GM19452 (cell line): ENCODE data around the gene WNT5B.
"Not testable (repeated sequence)": the region's sequence is repeated elsewhere in the genome, so short reads cannot be mapped to it uniquely, and the experiment has no call there.

ENCODE experiments used
- ATAC-seq: cut with Tn5 transposase; IDR thresholded peaks from one replicate; pipeline ENCODE4 v1.9.1; 2021; ENCODE audit not compliant: unreplicated experiment

Gene WNT5B

DNA sequence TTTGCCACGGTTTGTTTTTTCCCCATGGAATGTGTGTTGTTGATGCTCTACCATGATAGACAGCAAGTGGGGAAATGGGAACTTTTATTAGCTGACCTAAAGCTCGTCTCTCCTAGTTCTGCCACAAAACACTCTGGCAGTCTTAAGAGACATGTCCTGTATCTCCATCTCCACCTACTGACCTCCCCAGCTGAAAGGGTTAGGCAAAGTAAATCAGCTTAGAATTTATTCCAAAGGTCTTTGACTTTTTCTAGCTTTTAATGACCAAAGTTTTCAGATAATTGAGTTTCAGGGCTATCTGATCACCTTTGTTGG is 52.4 kb downstream of the WNT5B start:
- no peak for ATAC-seq

DNA sequence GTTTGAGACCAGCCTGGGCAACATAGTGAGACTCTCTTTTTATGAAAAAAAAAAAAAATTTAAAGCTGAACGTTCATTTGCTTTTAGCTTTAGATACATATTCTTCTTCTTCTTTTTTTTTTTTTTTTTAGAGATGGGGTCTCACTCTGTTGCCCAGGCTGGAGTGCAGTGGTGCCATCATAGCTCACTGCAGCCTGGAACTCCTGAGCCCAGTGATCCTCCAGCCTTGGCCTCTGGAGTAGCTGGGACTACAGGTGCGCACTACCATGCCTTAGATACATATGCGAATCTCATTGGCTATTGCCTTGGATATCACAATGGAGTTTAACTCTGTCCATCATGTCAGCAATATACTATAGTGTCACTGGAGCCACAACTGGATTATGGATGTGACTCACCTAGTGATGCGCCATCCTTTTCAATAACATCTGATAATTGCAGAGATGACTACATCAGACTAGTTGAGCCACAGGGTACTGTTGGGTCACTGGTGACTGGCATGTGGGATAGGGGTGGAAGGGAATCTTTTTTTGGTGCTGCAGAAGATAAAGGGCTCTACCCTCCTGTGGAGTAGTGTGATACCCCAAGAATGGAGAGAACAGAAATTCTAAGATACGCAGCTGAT is 59.2 kb downstream of the WNT5B start:
- no peak for ATAC-seq

GRCh38 chr12:1690578-1691122 is 61.6 kb downstream of the WNT5B start, which contains the start of gene ADIPOR2:
Gene ADIPOR2 (plus strand): TSS chr12:1691070. CDS start chr12:1754344, 63,274 bp downstream.
- ATAC-seq, result peak; percentile 92

DNA sequence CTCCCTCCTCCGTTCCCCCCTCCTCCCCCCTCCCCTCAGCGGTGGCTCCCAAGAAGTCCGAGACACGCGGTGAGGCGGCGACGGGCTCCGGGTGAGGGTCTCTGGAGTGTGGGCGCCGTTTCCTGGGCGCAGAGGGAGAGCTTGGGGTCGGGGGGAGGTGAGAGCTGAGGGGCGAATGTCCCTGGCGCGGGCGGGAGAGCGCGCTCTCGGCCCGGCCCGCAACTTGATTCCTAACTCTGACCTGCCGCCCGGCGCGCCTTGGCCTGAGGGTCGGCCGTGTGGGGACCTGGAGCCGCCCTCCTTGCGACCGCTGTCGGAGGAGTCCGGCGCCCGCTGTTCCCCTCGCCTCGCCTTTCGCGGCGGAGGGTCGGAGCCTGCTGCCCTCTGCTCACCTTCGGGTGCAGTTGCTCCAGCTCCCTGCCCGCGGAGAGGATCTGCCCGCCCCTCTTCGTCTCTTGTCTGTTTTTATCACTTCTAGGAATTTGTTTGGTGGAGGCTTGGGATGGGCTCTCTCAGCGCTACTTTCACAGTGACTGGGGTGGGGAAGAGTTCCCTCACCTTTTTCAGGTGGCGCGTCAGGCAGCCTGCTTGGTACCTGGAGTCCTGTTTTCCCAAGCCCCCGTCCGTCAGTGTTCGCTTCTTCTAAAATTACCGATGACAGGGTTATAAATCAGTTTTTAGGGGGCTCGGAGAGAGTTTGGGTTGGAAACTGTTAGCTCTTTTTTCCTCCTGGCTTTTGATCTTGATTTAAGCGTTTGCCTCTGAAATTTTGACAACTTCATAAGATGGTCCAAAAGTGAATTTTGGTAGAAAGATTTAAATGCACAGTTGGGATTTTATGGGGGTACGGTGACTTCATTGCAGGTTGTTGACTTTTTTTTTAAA is 62.3 kb downstream of the WNT5B start:
- ATAC-seq, result peak; percentile 37

GRCh38 chr12:1692226-1692625 is 63.2 kb downstream of the WNT5B start:
- ATAC-seq, result no peak

DNA sequence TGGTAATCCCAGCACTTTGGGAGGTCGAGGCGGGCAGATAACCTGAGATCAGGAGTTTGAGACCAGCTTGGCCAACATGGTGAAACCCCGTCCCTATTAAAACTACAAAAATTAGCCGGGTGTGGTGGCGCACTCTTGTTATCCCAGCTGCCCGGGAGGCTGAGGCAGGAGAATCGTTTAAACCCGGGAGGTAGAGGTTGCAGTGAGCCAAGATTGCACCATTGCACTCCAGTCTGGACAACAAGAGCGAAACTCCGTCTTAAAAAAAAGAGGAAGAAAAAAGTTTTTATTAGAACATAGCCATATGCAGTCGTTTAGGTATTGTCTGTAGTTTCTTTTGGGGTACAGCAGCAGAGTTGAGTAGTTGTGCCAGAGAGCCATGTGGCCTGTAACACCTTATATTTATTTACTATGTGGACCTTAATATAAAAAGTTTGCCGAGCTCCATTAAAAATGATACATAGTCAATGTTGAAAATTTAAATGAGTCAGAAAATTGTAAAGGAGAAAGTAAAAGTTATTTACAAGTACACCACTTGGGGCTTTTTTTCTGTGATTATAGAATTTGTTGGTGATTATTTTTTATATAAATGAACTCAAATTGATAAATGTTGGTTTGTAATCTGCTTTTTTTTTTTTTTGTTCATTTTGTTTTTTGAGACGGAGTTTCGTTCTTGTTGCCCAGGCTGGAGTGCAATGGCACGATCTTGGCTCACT is 64.0 kb downstream of the WNT5B start:
- no peak for ATAC-seq

- not testable (repeated sequence) for ATAC-seq
Measured at GRCh38 chr12:1695097-1695496, 66.1 kb downstream of the WNT5B start.

DNA sequence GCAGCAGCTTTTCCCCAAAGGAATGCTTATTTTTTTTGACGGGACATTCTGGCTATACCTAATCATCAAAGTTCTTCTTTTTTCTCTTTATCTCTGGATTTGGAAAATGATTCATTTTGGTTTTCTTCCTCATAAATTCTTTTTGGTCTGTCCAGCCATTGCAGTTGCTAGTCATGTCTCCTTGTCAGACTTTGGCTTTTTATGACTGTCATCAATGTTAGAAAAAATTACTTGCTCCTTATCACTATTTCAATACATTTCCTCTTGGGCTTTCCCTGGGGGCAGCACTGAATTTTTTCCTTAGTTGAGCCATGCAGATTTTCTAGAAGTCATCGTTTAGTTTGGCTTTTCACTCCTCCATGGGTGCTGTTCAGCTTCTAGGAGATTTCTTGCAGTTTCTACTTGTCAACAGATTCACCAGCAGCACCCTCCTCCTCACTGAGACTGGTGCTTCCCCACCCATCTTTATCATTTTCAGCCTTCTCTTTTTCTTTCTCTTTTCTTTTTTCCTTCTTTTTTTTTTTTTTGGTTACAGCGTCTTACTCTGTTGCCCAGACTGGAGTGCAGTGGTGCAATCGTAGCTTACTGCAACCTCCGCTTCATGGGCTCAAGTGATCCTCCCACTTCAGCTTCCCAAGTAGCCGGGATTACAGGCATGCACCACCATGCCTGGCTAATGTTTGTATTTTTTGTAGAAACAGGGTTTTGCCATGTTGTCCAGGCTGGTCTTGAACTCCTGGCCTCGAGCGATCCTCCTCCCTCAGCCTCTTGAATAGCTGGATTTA is 67.0 kb downstream of the WNT5B start:
- no peak for ATAC-seq

DNA sequence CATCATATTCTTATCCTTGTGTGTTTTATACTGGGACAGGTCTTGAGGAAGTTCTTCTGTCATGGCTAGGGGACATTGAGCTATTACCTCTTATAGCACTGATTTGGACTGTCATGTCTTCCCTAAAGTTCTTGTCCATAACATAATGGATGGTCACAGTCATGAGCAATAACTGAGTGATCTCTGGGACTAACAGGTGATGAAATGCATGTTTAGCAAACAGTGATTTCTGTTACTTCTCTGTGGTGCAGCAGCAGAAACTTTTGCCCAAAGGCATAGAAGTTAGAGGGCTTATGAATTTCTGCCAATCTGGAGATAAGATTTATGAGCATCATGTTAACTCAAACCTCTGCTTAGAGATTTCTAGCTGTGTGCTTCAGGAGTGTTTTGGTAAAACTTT is 67.8 kb downstream of the WNT5B start:
- no peak for ATAC-seq
